Midbrain (tissue), 1 donor: ENCODE measurements around the gene RRN3.
"Not testable (repeated sequence)": the region's sequence is repeated elsewhere in the genome, so short reads cannot be mapped to it uniquely, and the experiment has no call there.

Experiments used
- DNase-seq: peaks from one replicate; lab custom pipeline; 2025; lab: John Stamatoyannopoulos, UW

RRN3 gene

GRCh38 chr16:15050440-15050839 lies 43.6 kb downstream of the RRN3 start:
- DNase-seq: not testable (repeated sequence)

GRCh38 chr16:15049581-15050180 lies 44.4 kb downstream of the RRN3 start:
- DNase-seq: no peak

GRCh38 chr16:15046692-15047376 lies 47.2 kb downstream of the RRN3 start:
- no peak for DNase-seq

GRCh38 chr16:15045270-15045669 lies 48.8 kb downstream of the RRN3 start:
- not testable (repeated sequence) for DNase-seq

GRCh38 chr16:15044286-15044685 lies 49.8 kb downstream of the RRN3 start:
- no peak for DNase-seq

GRCh38 chr16:15043344-15043743 lies 50.7 kb downstream of the RRN3 start:
- DNase-seq: no peak

- DNase-seq: peak; percentile 76
These were observed 52.6 kb downstream of the RRN3 start for GRCh38 chr16:15041271-15042004.

GRCh38 chr16:15038689-15039088 lies 55.4 kb downstream of the RRN3 start:
- DNase-seq: no peak

- DNase-seq: no peak
These were observed 56.3 kb downstream of the RRN3 start for GRCh38 chr16:15037745-15038144.

GRCh38 chr16:15037003-15037402 lies 57.1 kb downstream of the RRN3 start:
- peak; percentile 20 for DNase-seq

- DNase-seq: no peak
These were observed 58.8 kb downstream of the RRN3 start for GRCh38 chr16:15035163-15035729.

- DNase-seq: no peak
These were observed 59.6 kb downstream of the RRN3 start for GRCh38 chr16:15034266-15035162.

GRCh38 chr16:15033309-15033707 lies 60.8 kb downstream of the RRN3 start:
- no peak for DNase-seq

- DNase-seq: no peak
These were observed 61.3 kb downstream of the RRN3 start for GRCh38 chr16:15032547-15033308.

GRCh38 chr16:15031586-15031985 lies 62.5 kb downstream of the RRN3 start:
- no peak for DNase-seq

GRCh38 chr16:15031179-15031578 lies 62.9 kb downstream of the RRN3 start:
- no peak for DNase-seq

GRCh38 chr16:15029749-15030148 lies 64.3 kb downstream of the RRN3 start:
- DNase-seq: not testable (repeated sequence)

GRCh38 chr16:15028801-15029698 lies 65.0 kb downstream of the RRN3 start:
- not testable (repeated sequence) for DNase-seq

GRCh38 chr16:15028345-15028715 lies 65.7 kb downstream of the RRN3 start:
- DNase-seq: not testable (repeated sequence)
